K562 (cell line): Measurements from ENCODE around the gene ITPRID2. TPM values are rescaled to one million over a fixed set of nuclear protein-coding genes. Genes with fewer than 3 reads are reported as not detected.

Source experiments
- ATAC-seq: fragments of 200-7000 bp; cut with Tn5 transposase; 3 replicates; pipeline ENCODE4 v1.9.1; 2020; ENCODE audit warnings: moderate library complexity
- BruUV-seq: library from RNA; stranded (reverse); fragments of 400-500 nt; replicated peaks from 2 replicates; lab custom pipeline; 2021; lab: Mats Ljungman, UMichigan
- CTCF ChIA-PET: fragments of 300-600 bp; formaldehyde crosslinking; extraction: SDS; loops from one replicate; lab custom pipeline; 2021; ENCODE audit warnings: low intra/inter-chr PET ratio; lab: Yijun Ruan, JAX
- POLR2A ChIA-PET: fragments of 300-600, 350-650 bp; sonication (Branson Sonifier 250); formaldehyde crosslinking; extraction: SDS; loops from one replicate; lab custom pipeline; 2021; ENCODE audit warnings: antibody characterized with exemption, inconsistent platforms; lab: Yijun Ruan, JAX
- DNase-seq, 4 experiments: peaks; one replicate each; pipeline versions ENCODE4 v3.0.0 to v3.0.0-alpha.2; 2011 to 2018; ENCODE audit warnings: low spot score in 3 of 4, mixed read lengths in 3 of 4; ENCODE audit errors: extremely low read depth in 1 of 4
- FAIRE-seq: peaks from 2 replicates; lab custom pipeline; 2011; peaks lifted over from hg19 to GRCh38; lab: Jason Lieb, UNC
- H2AFZ ChIP-seq: 2 replicates; pipeline ENCODE4 v1.6.0; 2011; ENCODE audit warnings: low read depth, low read length, control low read depth, inconsistent platforms
- H3K27ac ChIP-seq: fragments of 200-600 bp; 3 replicates; pipeline ENCODE4 v1.8.0; 2011; ENCODE audit warnings: low read depth, mild to moderate bottlenecking, control low read depth, inconsistent platforms, low read length, moderate library complexity, mixed read lengths; ENCODE audit errors: extremely low read depth
- H3K27me3 ChIP-seq, 2 experiments: fragments of 300-600 bp in 1 of 2; 2 replicates in 1 of 2; 3 replicates in 1 of 2; pipeline versions ENCODE4 v1.6.0 to v1.8.0; 2011; ENCODE audit warnings: inconsistent platforms in 2 of 2, low read length in 2 of 2, mild to moderate bottlenecking in 1 of 2, mixed read lengths in 1 of 2, moderate library complexity in 1 of 2; ENCODE audit not compliant: control insufficient read depth in 2 of 2, insufficient read depth in 2 of 2
- H3K36me3 ChIP-seq: fragments of 300-600 bp; 3 replicates; pipeline ENCODE4 v1.8.0; 2011; ENCODE audit warnings: mild to moderate bottlenecking, low read length, inconsistent platforms; ENCODE audit not compliant: control insufficient read depth, insufficient read depth
- H3K4me1 ChIP-seq, 2 experiments: fragments of 200-600 bp in 1 of 2; replicated peaks in 1 of 2; 2 replicates in 1 of 2; 3 replicates in 1 of 2; pipeline versions ENCODE4 v1.5.1 to v1.8.0; 2011; ENCODE audit warnings: inconsistent platforms in 2 of 2, low read length in 2 of 2, mild to moderate bottlenecking in 1 of 2, mixed read lengths in 1 of 2, moderate library complexity in 1 of 2; ENCODE audit not compliant: control insufficient read depth in 2 of 2, insufficient read depth in 2 of 2
- H3K4me2 ChIP-seq: 2 replicates; pipeline ENCODE4 v1.6.1; 2011; ENCODE audit warnings: low read length, control low read depth, inconsistent platforms, mixed read lengths; ENCODE audit not compliant: insufficient read depth
- H3K4me3 ChIP-seq: fragments of 200-600 bp; sonication (generic), shearing (Covaris generic); 2 replicates; pipeline ENCODE4 v1.5.1; 2016; ENCODE audit warnings: control low read depth, inconsistent platforms
- H3K79me2 ChIP-seq: fragments of 200-600 bp; 3 replicates; pipeline ENCODE4 v1.8.0; 2011; ENCODE audit warnings: low read length, inconsistent platforms; ENCODE audit not compliant: control insufficient read depth, insufficient read depth
- H3K9ac ChIP-seq, 2 experiments: 2 replicates each; pipeline versions ENCODE4 v1.6.0 to v1.6.1; 2011; ENCODE audit warnings: low read depth in 2 of 2, low read length in 2 of 2, control low read depth in 1 of 2, inconsistent platforms in 1 of 2, mild to moderate bottlenecking in 1 of 2, mixed read lengths in 1 of 2; ENCODE audit not compliant: insufficient read depth in 1 of 2
- H3K9me1 ChIP-seq: one replicate; pipeline ENCODE4 v1.6.0; 2011; ENCODE audit warnings: inconsistent platforms, mild to moderate bottlenecking, low read length, moderate library complexity; ENCODE audit not compliant: control insufficient read depth, insufficient read depth
- H3K9me3 ChIP-seq: replicated peaks from 2 replicates; pipeline ENCODE4 v1.5.1; 2011; ENCODE audit warnings: low read depth, low read length, inconsistent platforms; ENCODE audit not compliant: control insufficient read depth, insufficient read depth
- H4K20me1 ChIP-seq: replicated peaks from 2 replicates; pipeline ENCODE4 v1.6.1; 2011; ENCODE audit warnings: low read length, inconsistent platforms, mixed read lengths; ENCODE audit not compliant: control insufficient read depth, insufficient read depth
- GABPA ChIP-seq: fragments of 200-800 bp; sonication (Bioruptor generic); conservative IDR thresholded peaks from 2 replicates; pipeline ENCODE4 v1.6.1; 2016; ENCODE audit warnings: low read depth, missing genetic modification characterization, missing compliant biosample characterization
- GTF2F1 ChIP-seq: IDR thresholded peaks from 2 replicates; pipeline ENCODE4 v1.6.1; 2011; ENCODE audit warnings: low read depth, low read length, improper control_type of control experiment
- HNRNPUL1 ChIP-seq: fragments of 200-400 bp; formaldehyde crosslinking; IDR thresholded peaks from 2 replicates; pipeline ENCODE4 v1.6.1; 2017; ENCODE audit warnings: low read length
- KHSRP ChIP-seq: fragments of 450-650 bp; IDR thresholded peaks from 2 replicates; pipeline ENCODE4 v1.6.1; 2017
- NR2C1 ChIP-seq, 2 experiments: fragments of 450-650 bp; IDR thresholded peaks; 2 replicates each; pipeline ENCODE4 v1.6.1; 2017; ENCODE audit warnings: mild to moderate bottlenecking in 2 of 2, antibody characterized with exemption in 1 of 2, inconsistent platforms in 1 of 2, missing compliant biosample characterization in 1 of 2, missing genetic modification characterization in 1 of 2
- SPI1 ChIP-seq: IDR thresholded peaks from 2 replicates; pipeline ENCODE4 v1.6.1; 2011; ENCODE audit warnings: low read depth, low read length, control low read depth, borderline replicate concordance
- TAF15 ChIP-seq: fragments of 200-400 bp; formaldehyde crosslinking; IDR thresholded peaks from 2 replicates; pipeline ENCODE4 v1.6.1; 2017; ENCODE audit warnings: mild to moderate bottlenecking, low read depth, low read length, moderate library complexity
- UBTF ChIP-seq, 2 experiments: IDR thresholded peaks; 2 replicates each; pipeline ENCODE4 v1.6.1; 2012; ENCODE audit warnings: improper control_type of control experiment in 2 of 2, low read depth in 2 of 2, low read length in 2 of 2, borderline replicate concordance in 1 of 2
- ZFP1 ChIP-seq: fragments of 450-650 bp; formaldehyde crosslinking; IDR thresholded peaks from 2 replicates; pipeline ENCODE4 v1.4.0; 2020; ENCODE audit warnings: mild to moderate bottlenecking, mixed read lengths
- ZNF134 ChIP-seq: fragments of 250-450 bp; sonication (Bioruptor Pico); conservative IDR thresholded peaks from 2 replicates; pipeline ENCODE4 v1.4.0; 2020
- ZNF668 ChIP-seq: fragments of 250-450 bp; sonication (Bioruptor Pico); IDR thresholded peaks from 2 replicates; pipeline ENCODE4 v1.8.0; 2022; ENCODE audit warnings: mild to moderate bottlenecking, inconsistent platforms
- ZSCAN29 ChIP-seq: fragments of 450-650 bp; IDR thresholded peaks from 2 replicates; pipeline ENCODE4 v1.6.1; 2017
- WGBS: fragments of 100-300 bp; shearing (Covaris generic); methylation state at CpG from one replicate; pipeline ENCODE4 v1.1.6; 2016; ENCODE audit warnings: low coverage, mixed read lengths; ENCODE audit not compliant: insufficient coverage; ENCODE audit errors: missing lambda C conversion rate; 5-methylcytosine and 5-hydroxymethylcytosine counted together
- in situ Hi-C: fragments of 300-500 bp; cut with MboI; formaldehyde crosslinking; loops from 4 replicates; pipeline ENCODE4 v1.15.0; 2018; ENCODE audit warnings: inconsistent platforms, mixed read lengths
- intact Hi-C: fragments of 100-400 bp; cut with micrococcal nuclease; formaldehyde crosslinking; loops from 2 replicates; pipeline ENCODE4 v1.14.2; 2022
- polyA plus RNA-seq, 8 experiments: library from polyadenylated mRNA; depleted of rRNA in 4 of 8; stranded (reverse) in 5 of 8; unstranded in 3 of 8; fragments of >200 nt; fragmentation: Nextera tagmentation in 2 of 8; fragmentation: Illumina TruSeq in 1 of 8; extraction: Ambion mirVana in 2 of 8; extraction: Trizol in 1 of 8; gene quantifications; 2 replicates each; pipeline versions ENCODE4 v1.2.1 to v1.2.3, GENCODE V29; 2011 to 2014; ENCODE audit warnings: inconsistent platforms in 1 of 8, missing spikeins in 1 of 8
- total RNA-seq, 7 experiments: library from RNA; depleted of rRNA in 6 of 7; stranded (reverse); fragments of >200 nt in 6 of 7; fragmentation: Illumina TruSeq in 2 of 7; extraction: Trizol in 2 of 7; gene quantifications; 2 replicates each; pipeline versions ENCODE4 v1.2.1 to v1.2.3, GENCODE V29; 2011 to 2021; ENCODE audit warnings: low replicate concordance in 1 of 7

The ITPRID2 gene
- total and polyA plus RNA-seq, 9 of the 15 experiments (the other 6 are each of a cell fraction or from before 2014, with no cell fraction given), result 18.5 to 77.8 (median 52.0) TPM

GRCh38 chr2:181879295-181879694 is 12.2 kb upstream of the ITPRID2 start:
- no peaks in the 10 kb centered on the region for H3K36me3 ChIP-seq
- 0% methylated on average over 2 of the region's 2 CpGs for WGBS
- no peak overlapping the region for H3K4me3 ChIP-seq
- no peak overlapping the region for H2AFZ ChIP-seq
- FAIRE-seq, result no peak
- no peaks in the 10 kb centered on the region for H4K20me1 ChIP-seq
- no TSS peak for BruUV-seq
- H3K4me2 ChIP-seq, result no peak overlapping the region
- DNase-seq, result no peak
- no peaks in the 10 kb centered on the region for H3K9me1 ChIP-seq
- ATAC-seq, result no peak
- no peaks in the 10 kb centered on the region for H3K27me3 ChIP-seq
- H3K27ac ChIP-seq, result no peak overlapping the region
- no peaks in the 10 kb centered on the region for H3K79me2 ChIP-seq
- TF ChIP-seq NR2C1 (IDR thresholded peaks at IDR 0.05), result no peak
- TF ChIP-seq NR2C1 (tag; IDR thresholded peaks at IDR 0.05), result no peak
- no peak for TF ChIP-seq HNRNPUL1
- TF ChIP-seq KHSRP, result no peak
- TF ChIP-seq ZNF134 (CRISPR knock-in tag), result no peak
- H3K4me1 ChIP-seq, result no peaks in the 10 kb centered on the region; a peak in 1 of 5 replicates
- no peaks in the 10 kb centered on the region for H3K9me3 ChIP-seq
- ChIA-PET CTCF (no interaction called here), POLR2A (no interaction called here)
- in situ Hi-C loops (no loop called here), intact Hi-C loops (no loop called here)
- no peak overlapping the region for H3K9ac ChIP-seq

- H3K36me3 ChIP-seq, result no peaks in the 10 kb centered on the region
- WGBS, result 6% methylated on average over 4 of the region's 4 CpGs
- BruUV-seq, result no TSS peak
- no peak for ATAC-seq
- no peaks in the 10 kb centered on the region for H3K27me3 ChIP-seq
- ChIA-PET CTCF (no interaction called here), POLR2A (interaction anchor here (1.5 kb wide), 1 partner anchor 17 kb away, joined by 3 read pairs; no protein-coding TSS in a partner anchor)
- H3K9me1 ChIP-seq, result no peaks in the 10 kb centered on the region
- no peak overlapping the region for H3K4me3 ChIP-seq
- no peak for TF ChIP-seq TAF15
- TF ChIP-seq UBTF (IDR thresholded peaks at IDR 0.05; ENCODE audit: borderline replicate concordance in 1 of 2, low read depth in 2 of 2, low read length in 2 of 2), result no peak
- no peak for TF ChIP-seq GTF2F1
- no peak for TF ChIP-seq ZSCAN29
- no peak for TF ChIP-seq ZFP1 (CRISPR knock-in tag)
- no peak for TF ChIP-seq GABPA
- TF ChIP-seq SPI1, result no peak
- no peak for TF ChIP-seq ZNF668 (CRISPR knock-in tag)
- in situ Hi-C loops (no loop called here), intact Hi-C loops (no loop called here)
- DNase-seq, result no peak
- H3K79me2 ChIP-seq, result no peaks in the 10 kb centered on the region
- no peak overlapping the region for H3K27ac ChIP-seq
- FAIRE-seq, result no peak
- no peak overlapping the region for H3K9ac ChIP-seq
- H4K20me1 ChIP-seq, result no peaks in the 10 kb centered on the region
- no peak overlapping the region for H2AFZ ChIP-seq
- H3K4me1 ChIP-seq, result no peaks in the 10 kb centered on the region
- H3K4me2 ChIP-seq, result no peak overlapping the region
- no peaks in the 10 kb centered on the region for H3K9me3 ChIP-seq
Measured at GRCh38 chr2:181882246-181883020, 9.1 kb upstream of the ITPRID2 start.
